GM12892 (cell line): ENCODE measurements around the gene SDC3.

Experiments
- POLR2A ChIP-seq: IDR thresholded peaks from 2 replicates; pipeline ENCODE4 v1.6.1; 2011; ENCODE audit warnings: low read depth, low read length, control low read depth
- POLR2AphosphoS5 ChIP-seq: IDR thresholded peaks from 2 replicates; pipeline ENCODE4 v1.6.1; 2011; ENCODE audit warnings: low read depth, low read length, control low read depth
- TAF1 ChIP-seq: IDR thresholded peaks from 2 replicates; pipeline ENCODE4 v1.6.1; 2011; ENCODE audit warnings: low read depth, mild to moderate bottlenecking, control low read depth, low read length, borderline replicate concordance

DNA sequence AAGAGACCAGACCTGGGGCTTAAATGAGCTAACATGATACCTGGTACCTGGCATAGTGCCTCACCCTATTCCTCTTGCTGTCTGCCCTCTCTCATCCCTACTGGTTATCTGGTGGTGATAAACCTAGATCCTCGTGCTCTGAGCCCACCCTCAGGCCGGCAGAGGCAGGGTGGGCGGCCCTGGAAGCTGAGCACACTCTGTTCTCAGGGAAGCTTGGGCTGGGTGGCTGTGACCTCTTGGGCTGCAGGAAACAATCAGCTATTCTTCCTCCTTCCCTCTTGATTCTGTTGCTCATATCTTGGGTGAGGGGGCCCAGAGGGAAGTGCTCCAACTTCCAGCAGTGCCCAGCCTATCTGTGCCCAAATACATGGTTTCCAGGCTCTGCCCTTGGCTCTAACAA, 42.0 kb downstream of the SDC3 start:
- TF ChIP-seq POLR2A, result no peak
- TF ChIP-seq TAF1, result no peak
- TF ChIP-seq POLR2AphosphoS5, result no peak
